Kidney (tissue), 14 donors: ENCODE measurements around the gene TSHZ2. TPM values are rescaled to one million over a fixed set of nuclear protein-coding genes. Genes with fewer than 3 reads are reported as not detected.

ENCODE experiments used
- DNase-seq, 5 donors: peaks; one replicate each; pipeline ENCODE4 v3.0.0-alpha.2; 2013 to 2020
- FAIRE-seq: peaks from 2 replicates; lab custom pipeline; 2012; peaks lifted over from hg19 to GRCh38; lab: Jason Lieb, UNC
- H3K27ac ChIP-seq, 2 donors: one replicate each; pipeline ENCODE4 v1.7.0; 2013; ENCODE audit warnings: low read depth in 2 of 2, low read length in 2 of 2, inconsistent platforms in 1 of 2
- H3K27me3 ChIP-seq: one replicate; pipeline ENCODE4 v1.7.1; 2013; ENCODE audit warnings: low read length, inconsistent platforms; ENCODE audit not compliant: control insufficient read depth, insufficient read depth
- H3K36me3 ChIP-seq, 3 donors: one replicate each; pipeline versions ENCODE4 v1.7.0 to v1.7.1; 2013; ENCODE audit warnings: low read length in 3 of 3, control low read depth in 1 of 3, inconsistent platforms in 1 of 3; ENCODE audit not compliant: insufficient read depth in 3 of 3, control insufficient read depth in 2 of 3
- H3K4me1 ChIP-seq, 3 donors: one replicate each; pipeline versions ENCODE4 v1.7.0 to v1.7.1; 2013; ENCODE audit warnings: low read length in 3 of 3, inconsistent platforms in 1 of 3, low read depth in 1 of 3; ENCODE audit not compliant: control insufficient read depth in 2 of 3, insufficient read depth in 2 of 3
- H3K4me3 ChIP-seq, 3 donors: one replicate each; pipeline versions ENCODE4 v1.7.0 to v1.8.1; 2013; ENCODE audit warnings: low read length in 3 of 3, control low read depth in 1 of 3, inconsistent platforms in 1 of 3
- H3K9ac ChIP-seq, 3 donors: one replicate each; pipeline versions ENCODE4 v1.7.0 to v1.7.1; 2013; ENCODE audit warnings: low read length in 3 of 3, control low read depth in 1 of 3, inconsistent platforms in 1 of 3
- H3K9me3 ChIP-seq, 3 donors: one replicate each; pipeline versions ENCODE4 v1.7.0 to v1.7.1; 2013; ENCODE audit warnings: low read length in 3 of 3, control low read depth in 1 of 3, inconsistent platforms in 1 of 3; ENCODE audit not compliant: control insufficient read depth in 2 of 3, insufficient read depth in 1 of 3
- intact Hi-C: fragments of 100-400 bp; cut with DNase I; formaldehyde crosslinking; loops from one replicate; pipeline ENCODE4 v1.11.1; 2022
- polyA plus RNA-seq: library from polyadenylated mRNA; stranded (reverse); fragments of 350-450 nt; fragmentation: Illumina TruSeq; extraction: RNeasy Lipid Tissue Mini Kit (QIAGEN cat#74804); gene quantifications from one replicate; pipeline ENCODE4 v1.2.3, GENCODE V29; 2014; ENCODE audit warnings: low read depth, low replicate concordance; ENCODE audit not compliant: insufficient read depth
- total RNA-seq: library from RNA; stranded (reverse); fragmentation: NEBNext Ultra II Directional; extraction: Animal tissue kit (Norgen Biotek cat#: 25700); gene quantifications from one replicate; pipeline ENCODE4 v1.2.1, GENCODE V29; 2021
- TF ChIP-seq, protein P1 (sequence below): IDR thresholded peaks from 3 replicates; pipeline ENCODE4 v1.5.1; 2012; ENCODE audit warnings: mild to moderate bottlenecking, moderate library complexity, borderline replicate concordance; ENCODE audit not compliant: insufficient read depth; ENCODE audit errors: extremely low read depth
- donor health status: control.
- donor health status: control.
- donor health status: control.
- donor health status: control.
- donor health status: control.
- donor health status: DM: yes; HTN: yes; CAD: no.
- donor health status: Normal renal cell carcinoma (clear cell type).

Gene TSHZ2
- total and polyA plus RNA-seq, 2 donors from 2014 or later = 0.86 to 15.5 TPM

DNA sequence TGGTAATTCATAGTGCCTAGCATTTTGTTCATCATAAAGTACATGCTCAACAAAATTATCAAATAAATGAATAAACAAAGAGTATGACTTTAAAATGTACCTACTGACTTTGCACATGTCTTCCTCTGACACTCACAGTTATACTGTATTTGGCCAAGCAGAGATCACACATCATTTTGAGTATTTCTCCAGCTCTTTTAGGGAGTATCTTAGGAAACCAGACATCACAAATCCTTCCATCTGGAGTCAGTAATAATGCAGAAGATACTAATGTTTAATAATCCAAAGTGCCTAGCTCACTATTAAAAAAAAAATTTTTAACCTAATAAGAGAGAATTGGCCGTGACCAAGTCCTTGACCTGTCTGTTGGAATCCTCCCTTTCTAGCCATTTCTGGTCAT lies 466.9 kb downstream of the TSHZ2 start:
- no peak for FAIRE-seq
- Histone ChIP-seq H3K4me1 (peaks cover 0 to under 1% (median 0%) of the 10 kb centered on the region in 3 donors), H3K36me3 (no peaks in the 10 kb centered on the region), H3K27ac (no peak overlapping the region), H3K9ac (no peak overlapping the region), H3K4me3 (no peak overlapping the region), H3K27me3 (no peaks in the 10 kb centered on the region), H3K9me3 (no peaks in the 10 kb centered on the region)
- DNase-seq = no peak
- TF ChIP-seq, protein P1, sequence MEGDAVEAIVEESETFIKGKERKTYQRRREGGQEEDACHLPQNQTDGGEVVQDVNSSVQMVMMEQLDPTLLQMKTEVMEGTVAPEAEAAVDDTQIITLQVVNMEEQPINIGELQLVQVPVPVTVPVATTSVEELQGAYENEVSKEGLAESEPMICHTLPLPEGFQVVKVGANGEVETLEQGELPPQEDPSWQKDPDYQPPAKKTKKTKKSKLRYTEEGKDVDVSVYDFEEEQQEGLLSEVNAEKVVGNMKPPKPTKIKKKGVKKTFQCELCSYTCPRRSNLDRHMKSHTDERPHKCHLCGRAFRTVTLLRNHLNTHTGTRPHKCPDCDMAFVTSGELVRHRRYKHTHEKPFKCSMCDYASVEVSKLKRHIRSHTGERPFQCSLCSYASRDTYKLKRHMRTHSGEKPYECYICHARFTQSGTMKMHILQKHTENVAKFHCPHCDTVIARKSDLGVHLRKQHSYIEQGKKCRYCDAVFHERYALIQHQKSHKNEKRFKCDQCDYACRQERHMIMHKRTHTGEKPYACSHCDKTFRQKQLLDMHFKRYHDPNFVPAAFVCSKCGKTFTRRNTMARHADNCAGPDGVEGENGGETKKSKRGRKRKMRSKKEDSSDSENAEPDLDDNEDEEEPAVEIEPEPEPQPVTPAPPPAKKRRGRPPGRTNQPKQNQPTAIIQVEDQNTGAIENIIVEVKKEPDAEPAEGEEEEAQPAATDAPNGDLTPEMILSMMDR = no peak
- intact Hi-C loops = no loop called here

DNA sequence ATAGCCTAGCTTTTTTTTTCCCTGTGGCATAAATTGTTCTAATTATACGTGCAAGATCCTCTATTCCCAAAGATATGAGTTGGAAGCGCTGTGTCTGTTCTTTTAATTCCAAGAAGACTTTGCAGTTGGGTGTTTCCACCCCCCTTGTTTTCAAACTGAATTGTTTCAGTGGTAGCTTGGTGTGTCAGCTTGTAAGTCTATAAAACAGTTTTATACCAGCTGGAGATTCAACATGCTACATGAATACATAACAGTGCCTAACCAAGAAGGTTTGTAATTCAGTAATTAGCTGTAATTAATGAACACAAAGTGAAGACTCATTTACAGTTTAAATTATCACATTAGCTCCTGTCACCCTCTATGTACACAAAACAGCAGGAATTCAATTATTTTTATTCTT lies 467.5 kb downstream of the TSHZ2 start:
- H3K36me3 ChIP-seq = no peaks in the 10 kb centered on the region
- H3K27me3 ChIP-seq = no peaks in the 10 kb centered on the region
- TF ChIP-seq, protein P1 = no peak
- no peaks in the 10 kb centered on the region for H3K9me3 ChIP-seq
- DNase-seq (peak in 1 of 5 donors; percentile 49), FAIRE-seq (no peak)
- intact Hi-C loops = no loop called here
- H3K4me1 ChIP-seq = peaks cover 0 to 2% (median 0%) of the 10 kb centered on the region in 3 donors
- H3K9ac ChIP-seq = no peak overlapping the region
- H3K27ac ChIP-seq = no peak overlapping the region
- no peak overlapping the region for H3K4me3 ChIP-seq

DNA sequence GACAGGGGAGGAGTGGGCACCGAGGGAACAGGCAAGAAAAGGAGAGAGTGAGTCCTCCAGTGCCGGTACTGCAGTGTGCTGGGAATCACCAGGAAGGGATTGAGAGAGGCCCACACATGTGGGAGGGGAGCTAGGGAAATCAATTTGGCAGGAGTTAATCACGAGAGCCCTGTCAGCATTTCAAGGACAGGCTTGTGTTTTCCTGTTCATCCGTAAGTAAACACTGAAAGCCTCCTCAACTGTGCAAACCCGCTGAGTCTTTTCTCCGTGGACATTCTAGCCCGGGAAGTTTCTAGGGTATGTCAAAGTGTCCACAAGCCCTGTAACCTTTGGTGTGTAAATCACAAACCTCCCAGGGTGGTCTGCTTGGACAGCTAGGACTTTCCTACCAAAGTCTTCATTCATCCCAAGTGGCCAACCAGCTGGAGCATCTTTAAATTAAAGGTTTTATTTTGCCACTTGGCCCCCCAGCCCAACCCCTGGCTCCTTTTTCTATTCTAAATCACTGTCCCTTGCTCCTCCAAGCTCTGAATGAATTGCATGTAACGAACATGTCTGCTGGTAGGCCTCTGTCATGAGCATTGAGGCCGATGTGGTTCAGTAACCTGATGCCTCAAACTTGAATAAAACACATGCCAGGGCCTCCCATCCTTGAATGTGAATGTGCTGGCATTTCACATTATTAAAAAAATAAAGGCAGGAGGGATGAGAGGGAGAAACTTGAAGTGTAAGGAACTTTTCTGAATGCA lies 472.4 kb downstream of the TSHZ2 start:
- no peak overlapping the region for H3K9ac ChIP-seq
- H3K9me3 ChIP-seq = peaks cover 0 to 14% (median 3%) of the 10 kb centered on the region in 3 donors
- DNase-seq (peak in 4 of 5 donors; percentile 81 to 97 (median 92)), FAIRE-seq (no peak)
- TF ChIP-seq, protein P1 = no peak
- no peak overlapping the region for H3K4me3 ChIP-seq
- H3K27me3 ChIP-seq = no peaks in the 10 kb centered on the region
- H3K27ac ChIP-seq = peak overlapping the region; percentile 33 to 83
- intact Hi-C loops = no loop called here
- no peaks in the 10 kb centered on the region for H3K36me3 ChIP-seq
- peaks cover 0 to 11% (median 7%) of the 10 kb centered on the region in 3 donors for H3K4me1 ChIP-seq
